Measurements from ENCODE around the gene ATG10. TPM values are rescaled to one million over a fixed set of nuclear protein-coding genes. Genes with fewer than 3 reads are reported as not detected.

The ATG10 gene
- total and polyA plus RNA-seq, 9 donors: 2.6 to 7.8 (median 4.6) TPM

- Histone ChIP-seq H3K27me3 (no peaks in the 10 kb centered on the region), H3K9me3 (no peaks in the 10 kb centered on the region), H3K4me3 (no peak overlapping the region), H3K4me1 (ENCODE audit: insufficient read depth) (peaks cover 3% of the 10 kb centered on the region), H3K36me3 (no peaks in the 10 kb centered on the region), H3K27ac (no peak overlapping the region)
- intact Hi-C loops (cut with DNase I): no loop called here
- 11 to 12% (median 11%) methylated on average over 7 of the region's 7 CpGs for WGBS, 3 donors
- peak; percentile 35 to 64 (median 53) for DNase-seq
- TF ChIP-seq EP300 (IDR thresholded peaks at IDR 0.05) (no peak), CTCF (IDR thresholded peaks at IDR 0.05) (peak; percentile 43 to 73 (median 67)), POLR2A (IDR thresholded peaks at IDR 0.05) (no peak)
These were observed 253.8 kb downstream of the ATG10 start for GRCh38 chr5:82225525-82226172.

GRCh38 chr5:82234885-82235284 lies 263.1 kb downstream of the ATG10 start:
- peaks cover 1% of the 10 kb centered on the region for H3K4me1 ChIP-seq (ENCODE audit: insufficient read depth)
- H3K4me3 ChIP-seq: no peak overlapping the region
- no peaks in the 10 kb centered on the region for H3K9me3 ChIP-seq
- DNase-seq: no peak
- no peak for TF ChIP-seq CTCF (IDR thresholded peaks at IDR 0.05)
- no peak for TF ChIP-seq POLR2A (IDR thresholded peaks at IDR 0.05)
- TF ChIP-seq EP300 (IDR thresholded peaks at IDR 0.05): no peak
- H3K27me3 ChIP-seq: no peaks in the 10 kb centered on the region
- H3K27ac ChIP-seq: no peak overlapping the region
- no peaks in the 10 kb centered on the region for H3K36me3 ChIP-seq
- intact Hi-C loops (cut with DNase I): no loop called here
- WGBS, 3 donors: 64 to 72% (median 65%) methylated on average over 5 of the region's 5 CpGs

GRCh38 chr5:82244151-82244550 lies 272.3 kb downstream of the ATG10 start:
- TF ChIP-seq POLR2A (IDR thresholded peaks at IDR 0.05) (no peak), CTCF (IDR thresholded peaks at IDR 0.05) (no peak), EP300 (IDR thresholded peaks at IDR 0.05) (no peak)
- H3K27me3 ChIP-seq: no peaks in the 10 kb centered on the region
- H3K4me1 ChIP-seq (ENCODE audit: insufficient read depth): no peaks in the 10 kb centered on the region
- H3K27ac ChIP-seq: no peak overlapping the region
- intact Hi-C loops (cut with DNase I): no loop called here
- no peaks in the 10 kb centered on the region for H3K36me3 ChIP-seq
- H3K9me3 ChIP-seq: no peaks in the 10 kb centered on the region
- DNase-seq: no peak
- 97 to 100% (median 100%) methylated on average over 2 of the region's 2 CpGs for WGBS, 3 donors
- H3K4me3 ChIP-seq: no peak overlapping the region

- DNase-seq: no peak
- TF ChIP-seq EP300 (IDR thresholded peaks at IDR 0.05): no peak
- TF ChIP-seq CTCF (IDR thresholded peaks at IDR 0.05): no peak
- no peak for TF ChIP-seq POLR2A (IDR thresholded peaks at IDR 0.05)
- no peaks in the 10 kb centered on the region for H3K4me1 ChIP-seq (ENCODE audit: insufficient read depth)
- 72 to 86% (median 86%) methylated on average over 6 of the region's 6 CpGs for WGBS, 3 donors
- intact Hi-C loops (cut with DNase I): no loop called here
- no peak overlapping the region for H3K27ac ChIP-seq
- no peak overlapping the region for H3K4me3 ChIP-seq
- H3K36me3 ChIP-seq: no peaks in the 10 kb centered on the region
- no peaks in the 10 kb centered on the region for H3K27me3 ChIP-seq
- no peaks in the 10 kb centered on the region for H3K9me3 ChIP-seq
These were observed 273.2 kb downstream of the ATG10 start for GRCh38 chr5:82244854-82245635.
